ENCODE measurements around the gene PDIA2.

The PDIA2 gene

GRCh38 chr16:291539-291938 is 8.6 kb downstream of the PDIA2 start:
- DNase-seq (ENCODE audit: insufficient read length) (no peak), FAIRE-seq (no peak)
- no peak for TF ChIP-seq POLR2A (IDR thresholded peaks at IDR 0.05; ENCODE audit: low read depth, low read length)
- TF ChIP-seq POLR2AphosphoS5 (IDR thresholded peaks at IDR 0.05; ENCODE audit: low read depth, low read length) = no peak
- no peak for TF ChIP-seq TAF1 (IDR thresholded peaks at IDR 0.05; ENCODE audit: borderline replicate concordance, low read depth, low read length)

DNA sequence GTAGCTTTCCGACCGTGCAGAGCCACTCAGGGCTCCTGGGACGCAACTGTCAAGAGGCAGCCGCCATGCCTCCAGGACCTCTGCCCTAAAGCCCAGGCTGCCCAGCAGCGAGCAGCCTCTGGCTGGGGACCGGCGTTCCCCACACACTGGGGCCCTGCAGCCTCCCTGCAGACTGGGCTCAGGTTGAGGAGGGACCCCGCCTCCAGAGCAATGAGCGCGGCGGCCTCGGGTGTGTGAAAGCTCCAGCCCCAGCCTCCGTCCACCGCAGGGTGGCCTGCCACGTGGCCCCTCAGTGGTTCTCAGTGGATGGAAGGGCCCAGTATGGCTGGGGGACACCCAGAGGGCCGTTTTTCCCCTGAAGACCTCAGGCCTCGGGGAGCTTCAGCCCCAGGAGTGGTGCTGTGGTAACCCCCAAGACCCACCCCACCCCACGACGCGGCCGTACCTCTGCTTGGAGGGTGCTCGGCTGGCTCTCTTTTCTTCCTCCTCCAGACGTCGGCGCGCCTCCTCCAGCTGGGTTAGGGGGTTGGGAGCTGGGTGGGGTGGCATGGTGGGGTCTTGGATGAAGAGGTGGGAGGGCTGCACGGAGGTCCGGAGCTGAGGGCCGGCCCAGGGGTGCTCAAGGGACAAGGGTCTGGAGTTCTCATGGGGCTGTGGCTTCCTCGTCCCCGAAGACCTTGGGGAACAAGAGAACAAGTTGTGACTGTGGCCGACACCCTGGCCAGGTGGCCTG is 10.2 kb downstream of the PDIA2 start:
- TF ChIP-seq POLR2AphosphoS5 (IDR thresholded peaks at IDR 0.05; ENCODE audit: low read depth, low read length) (no peak), TAF1 (IDR thresholded peaks at IDR 0.05; ENCODE audit: borderline replicate concordance, low read depth, low read length) (no peak), POLR2A (IDR thresholded peaks at IDR 0.05; ENCODE audit: low read depth, low read length) (no peak)
- DNase-seq (ENCODE audit: insufficient read length) (no peak), FAIRE-seq (no peak)

DNA sequence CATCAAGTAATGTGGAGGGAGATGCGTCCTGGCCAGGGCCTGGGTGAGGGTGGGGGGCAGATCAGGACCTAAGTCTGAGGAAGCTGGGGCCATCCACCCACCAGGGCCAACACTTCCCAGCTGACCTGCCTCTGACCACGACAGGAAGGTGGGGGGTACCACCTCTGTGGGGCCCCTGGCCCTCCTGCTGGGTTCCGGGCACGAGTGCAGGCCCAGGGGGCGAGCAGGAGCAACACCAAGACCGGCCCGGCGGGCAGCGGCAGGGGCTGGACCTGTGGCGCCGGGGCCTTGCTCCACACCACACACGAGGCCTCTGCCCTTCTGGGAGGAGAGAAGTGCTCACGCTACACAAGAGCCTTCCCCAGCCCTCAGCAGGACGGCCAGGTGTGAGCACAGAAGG is 13.3 kb downstream of the PDIA2 start:
- TF ChIP-seq POLR2A (IDR thresholded peaks at IDR 0.05; ENCODE audit: low read depth, low read length) (no peak), TAF1 (IDR thresholded peaks at IDR 0.05; ENCODE audit: borderline replicate concordance, low read depth, low read length) (no peak), POLR2AphosphoS5 (IDR thresholded peaks at IDR 0.05; ENCODE audit: low read depth, low read length) (no peak)
- DNase-seq (ENCODE audit: insufficient read length) (no peak), FAIRE-seq (no peak)

GRCh38 chr16:296806-297510 is 14.0 kb downstream of the PDIA2 start:
- FAIRE-seq (no peak), DNase-seq (ENCODE audit: insufficient read length) (no peak)
- no peak for TF ChIP-seq POLR2A (IDR thresholded peaks at IDR 0.05; ENCODE audit: low read depth, low read length)
- TF ChIP-seq POLR2AphosphoS5 (IDR thresholded peaks at IDR 0.05; ENCODE audit: low read depth, low read length) = no peak
- TF ChIP-seq TAF1 (IDR thresholded peaks at IDR 0.05; ENCODE audit: borderline replicate concordance, low read depth, low read length) = no peak

- DNase-seq (ENCODE audit: insufficient read length) = no peak
- no peak for FAIRE-seq
Observed at GRCh38 chr16:297832-298231, 14.9 kb downstream of the PDIA2 start.

GRCh38 chr16:301235-301634 is 18.3 kb downstream of the PDIA2 start:
- DNase-seq (ENCODE audit: insufficient read length) = no peak
- TF ChIP-seq TAF1 (IDR thresholded peaks at IDR 0.05; ENCODE audit: borderline replicate concordance, low read depth, low read length) (no peak), POLR2A (IDR thresholded peaks at IDR 0.05; ENCODE audit: low read depth, low read length) (no peak), POLR2AphosphoS5 (IDR thresholded peaks at IDR 0.05; ENCODE audit: low read depth, low read length) (no peak)
- no peak for FAIRE-seq

More at GRCh38 chr16:297832-298231, 14.9 kb downstream of the PDIA2 start:
- no peak for TF ChIP-seq TAF1 (IDR thresholded peaks at IDR 0.05; ENCODE audit: borderline replicate concordance, low read depth, low read length)
- no peak for TF ChIP-seq POLR2A (IDR thresholded peaks at IDR 0.05; ENCODE audit: low read depth, low read length)
- TF ChIP-seq POLR2AphosphoS5 (IDR thresholded peaks at IDR 0.05; ENCODE audit: low read depth, low read length) = no peak

- DNase-seq (ENCODE audit: insufficient read length) (no peak), FAIRE-seq (no peak)
- TF ChIP-seq POLR2AphosphoS5 (IDR thresholded peaks at IDR 0.05; ENCODE audit: low read depth, low read length) (no peak), POLR2A (IDR thresholded peaks at IDR 0.05; ENCODE audit: low read depth, low read length) (no peak), TAF1 (IDR thresholded peaks at IDR 0.05; ENCODE audit: borderline replicate concordance, low read depth, low read length) (no peak)
Observed at GRCh38 chr16:301950-302349, 19.0 kb downstream of the PDIA2 start.

DNA sequence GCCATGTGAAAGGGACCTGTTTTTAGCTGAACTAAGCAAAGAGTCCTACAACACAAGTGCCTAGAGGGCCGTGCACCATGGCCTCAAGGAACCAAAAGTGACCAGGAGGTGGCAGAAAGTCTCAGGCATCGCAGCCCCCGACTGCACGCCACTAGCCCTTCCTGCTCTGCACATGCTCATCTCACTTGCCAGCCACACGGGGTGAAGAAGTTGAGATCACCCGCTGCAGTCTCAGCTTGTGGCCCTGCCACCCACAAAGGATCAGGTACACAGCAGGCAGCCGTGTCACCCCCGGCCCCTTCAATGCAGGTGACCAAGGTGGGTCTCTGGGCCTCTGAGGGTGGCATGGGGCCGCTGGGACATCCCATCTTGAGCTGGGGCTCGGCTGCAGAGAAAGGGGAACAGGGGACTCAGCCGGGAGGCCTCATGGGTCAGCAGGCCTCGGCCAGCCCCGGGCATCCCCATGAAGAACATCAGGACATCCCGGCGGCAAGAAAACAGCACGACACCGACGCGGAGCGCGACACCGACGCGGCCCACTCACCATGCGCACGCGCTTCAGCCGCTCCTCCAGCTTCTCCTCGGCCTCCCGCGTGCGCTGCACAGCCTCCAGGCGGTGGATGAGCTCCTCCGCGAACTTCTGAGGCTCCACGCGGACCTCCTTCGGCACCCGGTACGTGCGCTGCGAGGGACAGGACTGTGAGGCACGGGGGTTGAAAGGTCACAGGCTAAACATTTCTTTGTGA is 21.0 kb downstream of the PDIA2 start:
- no peak for DNase-seq (ENCODE audit: insufficient read length)
- FAIRE-seq = no peak
- TF ChIP-seq TAF1 (IDR thresholded peaks at IDR 0.05; ENCODE audit: borderline replicate concordance, low read depth, low read length) = no peak

- FAIRE-seq (no peak), DNase-seq (ENCODE audit: insufficient read length) (no peak)
- no peak for TF ChIP-seq TAF1 (IDR thresholded peaks at IDR 0.05; ENCODE audit: borderline replicate concordance, low read depth, low read length)
- TF ChIP-seq POLR2AphosphoS5 (IDR thresholded peaks at IDR 0.05; ENCODE audit: low read depth, low read length) = no peak
- no peak for TF ChIP-seq POLR2A (IDR thresholded peaks at IDR 0.05; ENCODE audit: low read depth, low read length)
Observed at GRCh38 chr16:305916-306626, 23.1 kb downstream of the PDIA2 start.

DNA sequence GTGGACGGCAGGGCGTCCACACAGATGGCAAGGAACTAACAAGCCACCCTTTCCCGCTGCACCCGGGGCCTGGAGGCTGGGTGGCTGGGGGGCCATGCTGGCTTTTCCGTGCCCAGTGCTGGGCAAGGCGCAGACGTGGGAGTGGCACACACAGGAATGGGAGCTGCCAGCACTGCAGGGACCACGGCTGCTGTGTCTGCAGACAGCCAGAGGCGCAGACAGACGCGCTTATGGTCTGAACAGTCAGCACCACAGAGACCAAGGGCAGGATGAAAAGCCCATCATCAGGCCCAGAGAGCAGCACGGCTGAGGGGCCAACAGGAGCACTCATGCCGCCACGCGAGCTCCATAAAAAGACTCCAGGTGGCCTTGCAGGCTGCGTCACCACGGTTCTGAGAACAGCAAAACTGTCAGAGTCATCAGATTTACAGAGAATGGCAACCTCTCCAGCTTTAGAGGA is 24.0 kb downstream of the PDIA2 start:
- TF ChIP-seq POLR2AphosphoS5 (IDR thresholded peaks at IDR 0.05; ENCODE audit: low read depth, low read length) = no peak
- no peak for TF ChIP-seq TAF1 (IDR thresholded peaks at IDR 0.05; ENCODE audit: borderline replicate concordance, low read depth, low read length)
- no peak for TF ChIP-seq POLR2A (IDR thresholded peaks at IDR 0.05; ENCODE audit: low read depth, low read length)
- no peak for FAIRE-seq
- DNase-seq (ENCODE audit: insufficient read length) = no peak

- DNase-seq (ENCODE audit: insufficient read length) (no peak), FAIRE-seq (no peak)
- TF ChIP-seq POLR2AphosphoS5 (IDR thresholded peaks at IDR 0.05; ENCODE audit: low read depth, low read length) (no peak), TAF1 (IDR thresholded peaks at IDR 0.05; ENCODE audit: borderline replicate concordance, low read depth, low read length) (no peak), POLR2A (IDR thresholded peaks at IDR 0.05; ENCODE audit: low read depth, low read length) (no peak)
Observed at GRCh38 chr16:307691-308312, 24.8 kb downstream of the PDIA2 start.
